ENCODE measurements around the gene MPL. TPM values are rescaled to one million over a fixed set of nuclear protein-coding genes. Genes with fewer than 3 reads are reported as not detected.

Gene MPL
- total and polyA plus RNA-seq, 2 of the 8 experiments (the other 6 are each of a cell fraction or from before 2014, with no cell fraction given) = 0.08 TPM; not detected in 1

- TF ChIP-seq CHD7 (IDR thresholded peaks at IDR 0.05; ENCODE audit: insufficient replicate concordance, low read length) (no peak), SIN3A (conservative IDR thresholded peaks at IDR 0.05 in 1 of 2, IDR thresholded peaks at IDR 0.05 in 1 of 2; ENCODE audit: low read depth in 1 of 2, low read length in 2 of 2) (no peak), ATF3 (IDR thresholded peaks at IDR 0.05; ENCODE audit: insufficient read depth, low read depth, low read length) (no peak), RNF2 (IDR thresholded peaks at IDR 0.05; ENCODE audit: borderline replicate concordance, low read depth, low read length, missing control alignments, poor library complexity, severe bottlenecking) (no peak), GABPA (IDR thresholded peaks at IDR 0.05; ENCODE audit: borderline replicate concordance, insufficient read depth, low read length) (no peak), MAX (IDR thresholded peaks at IDR 0.05) (no peak), KDM4A (IDR thresholded peaks at IDR 0.05; ENCODE audit: low read depth, low read length, severe bottlenecking) (no peak), EGR1 (IDR thresholded peaks at IDR 0.05; ENCODE audit: borderline replicate concordance, low read depth, low read length) (no peak), CBX5 (IDR thresholded peaks at IDR 0.05; ENCODE audit: low read depth, low read length) (no peak)
Observed at GRCh38 chr1:43331688-43332087, 5.9 kb upstream of the MPL start (continued).
